AML-193 (cell line): ENCODE measurements around the gene PRKCA.

Source experiments
- DNase-seq, 2 experiments: peaks; one replicate each; lab custom pipeline; 2025; lab: John Stamatoyannopoulos, UW

Gene PRKCA

GRCh38 chr17:66547151-66547865 is 244.9 kb downstream of the PRKCA start:
- no peak for DNase-seq

DNA sequence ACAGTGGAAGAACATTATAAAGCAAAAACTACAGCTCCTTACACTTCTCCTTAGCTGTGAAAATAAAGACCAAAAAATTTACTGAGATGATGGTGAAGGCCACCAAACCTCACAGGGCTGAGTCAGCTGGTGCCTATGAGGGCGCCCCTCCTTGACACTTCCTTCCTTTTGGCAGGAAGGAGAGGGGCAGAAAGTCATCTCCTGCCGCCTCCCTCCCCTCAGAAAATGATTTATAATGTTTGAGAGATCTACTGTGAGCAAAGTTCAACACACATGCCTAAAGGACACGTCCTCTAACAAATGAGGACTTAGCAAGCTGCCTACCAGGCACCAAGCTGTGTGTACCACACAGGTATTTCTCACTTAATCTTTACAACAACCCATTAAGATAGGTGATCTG is 245.7 kb downstream of the PRKCA start:
- DNase-seq: no peak

DNA sequence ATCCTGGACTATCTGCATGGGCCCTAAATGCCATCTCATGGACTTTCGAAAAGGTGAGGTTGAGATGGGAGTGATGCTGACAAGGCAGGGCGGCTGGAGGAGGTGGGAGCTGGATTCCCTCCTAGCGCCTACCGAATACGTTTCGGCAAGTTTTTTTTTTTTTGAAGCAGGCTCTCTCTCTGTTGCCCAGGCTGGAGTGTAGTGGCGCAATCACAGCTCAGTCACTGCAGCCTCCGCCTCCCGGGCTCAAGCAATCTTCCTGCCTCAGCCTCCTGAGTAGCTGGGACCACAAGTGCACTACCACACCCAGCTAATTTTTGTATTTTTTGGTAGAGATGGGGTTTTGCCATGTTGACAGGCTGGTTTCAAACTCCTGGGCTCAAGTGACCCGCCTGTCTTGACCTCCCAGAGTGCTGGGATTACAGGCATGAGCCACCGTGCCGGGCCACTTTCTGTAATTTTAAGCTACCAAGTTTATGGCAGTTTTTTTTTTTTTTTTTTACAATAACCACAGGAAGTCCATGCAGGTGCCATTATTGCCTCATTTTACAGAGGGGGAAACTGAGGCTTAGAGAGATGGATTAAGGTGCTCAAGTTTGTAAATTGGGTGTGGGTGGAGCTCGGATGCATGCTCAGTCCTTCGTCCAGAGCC is 246.4 kb downstream of the PRKCA start:
- DNase-seq: no peak

DNA sequence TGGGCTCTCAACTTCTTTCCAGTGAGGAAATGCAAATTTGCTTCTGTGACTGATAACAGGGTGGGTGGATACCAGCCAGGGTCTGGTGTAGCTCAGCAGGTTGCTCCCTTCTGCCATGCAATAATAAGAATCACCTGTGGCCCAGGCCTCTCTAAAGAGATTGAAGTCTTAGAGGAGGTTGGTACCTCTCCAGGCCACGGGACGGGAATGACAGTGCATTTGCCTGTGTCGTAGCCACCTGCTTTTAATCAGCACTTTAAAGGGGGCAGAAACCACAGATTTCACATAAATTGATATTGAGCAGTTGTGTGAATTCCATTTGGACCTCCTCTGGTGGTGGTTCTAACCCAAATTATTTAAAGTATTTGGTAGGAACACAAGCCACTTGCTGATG is 246.9 kb downstream of the PRKCA start:
- DNase-seq: no peak

GRCh38 chr17:66549731-66550207 is 247.4 kb downstream of the PRKCA start:
- no peak for DNase-seq

DNA sequence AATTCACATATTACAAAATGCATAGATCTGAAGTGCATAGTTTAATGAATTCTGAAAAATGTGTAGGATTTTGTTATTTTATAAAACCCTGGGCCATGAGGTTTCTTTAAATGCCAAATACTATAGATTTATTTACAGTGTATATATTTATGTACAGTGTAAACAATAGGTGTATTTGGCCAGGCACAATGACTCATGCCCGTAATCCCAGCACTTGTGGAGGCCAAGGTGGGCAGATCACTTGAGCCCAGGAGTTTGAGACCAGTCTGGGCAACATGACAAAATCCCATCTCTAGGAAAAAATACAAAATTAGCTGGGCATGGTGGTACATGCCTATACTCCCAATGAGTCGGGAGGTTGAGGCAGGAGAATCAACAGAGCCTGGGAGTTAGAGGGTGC is 249.4 kb downstream of the PRKCA start:
- no peak for DNase-seq

DNA sequence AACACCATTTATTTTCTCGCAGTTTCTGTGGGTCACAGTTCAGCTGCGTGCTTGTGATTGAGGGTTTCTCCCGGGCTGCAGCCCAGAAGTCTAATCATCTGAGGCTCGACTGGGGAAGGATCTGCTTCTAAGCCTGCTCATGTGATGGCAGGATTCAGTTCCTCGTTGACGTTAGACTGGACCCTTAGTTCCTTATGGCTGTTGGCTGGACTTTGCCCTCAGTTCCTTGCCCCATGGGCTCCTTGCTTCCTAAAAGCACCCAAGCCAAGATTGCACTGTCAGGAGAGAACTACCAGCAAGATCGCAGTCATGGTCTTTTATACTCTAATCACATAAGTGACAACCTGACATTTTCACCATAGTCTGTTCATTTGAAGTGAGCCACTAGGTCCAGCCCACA is 250.0 kb downstream of the PRKCA start:
- no peak for DNase-seq

DNA sequence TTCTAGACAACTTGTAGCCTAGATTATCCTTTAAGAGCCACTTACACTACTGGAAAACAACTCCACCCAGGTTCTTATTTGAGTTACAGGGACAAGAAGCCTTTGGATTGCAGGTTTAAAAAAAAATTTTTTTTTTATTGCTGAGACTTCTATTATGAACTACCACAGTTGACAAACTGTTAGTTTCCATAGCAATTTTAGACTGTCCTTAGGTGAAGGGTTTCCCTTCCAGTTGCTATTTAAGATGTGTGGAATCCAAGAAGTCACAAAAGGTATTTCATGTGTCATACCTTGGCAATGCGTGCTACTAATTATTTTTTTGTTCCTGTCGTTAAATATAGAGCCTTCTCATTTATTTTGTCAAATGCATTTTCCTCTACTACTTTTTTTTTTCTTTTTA is 253.2 kb downstream of the PRKCA start:
- DNase-seq: no peak

- DNase-seq: no peak
Measured at GRCh38 chr17:66557200-66557599, 254.8 kb downstream of the PRKCA start.

- DNase-seq: no peak
Measured at GRCh38 chr17:66557886-66558285, 255.5 kb downstream of the PRKCA start.

DNA sequence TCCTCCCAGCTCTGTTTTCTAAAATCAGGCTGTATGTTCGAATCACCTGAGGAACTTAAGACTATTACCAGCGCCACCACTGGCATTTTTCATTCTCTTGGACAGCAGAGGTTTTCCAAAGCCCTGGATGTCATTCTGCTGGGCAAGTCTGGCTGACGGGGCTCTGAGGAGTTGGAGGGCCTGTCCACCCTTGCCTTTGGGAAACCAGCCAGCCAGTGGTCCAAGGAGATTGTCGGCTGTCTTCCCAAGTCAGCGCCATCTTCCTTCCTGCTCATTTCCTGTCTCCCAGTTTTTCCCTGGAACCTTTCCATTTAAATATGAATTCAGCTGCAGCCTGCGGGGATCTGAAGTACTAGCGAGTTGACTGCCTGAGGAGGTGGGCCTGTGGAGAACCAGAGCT is 258.3 kb downstream of the PRKCA start:
- no peak for DNase-seq

DNA sequence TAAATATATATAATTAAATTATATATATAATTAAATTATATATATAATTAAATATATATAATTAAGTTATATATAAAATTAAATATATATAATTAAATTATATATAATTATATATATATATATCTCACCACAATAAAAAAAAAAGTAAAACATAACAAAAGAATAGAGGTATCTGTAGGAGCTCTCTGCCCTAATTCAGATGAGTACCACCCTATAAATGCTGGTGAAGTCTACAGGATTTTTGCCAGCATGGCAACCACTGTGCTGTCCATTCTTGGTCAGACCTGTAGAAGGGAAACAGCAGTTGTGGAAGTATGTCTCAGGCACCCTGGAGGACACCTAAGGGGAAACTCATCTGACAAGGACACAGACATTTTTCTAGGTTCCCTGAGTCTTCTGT is 259.7 kb downstream of the PRKCA start:
- DNase-seq: no peak

GRCh38 chr17:66564992-66565465 is 262.6 kb downstream of the PRKCA start:
- DNase-seq: no peak

DNA sequence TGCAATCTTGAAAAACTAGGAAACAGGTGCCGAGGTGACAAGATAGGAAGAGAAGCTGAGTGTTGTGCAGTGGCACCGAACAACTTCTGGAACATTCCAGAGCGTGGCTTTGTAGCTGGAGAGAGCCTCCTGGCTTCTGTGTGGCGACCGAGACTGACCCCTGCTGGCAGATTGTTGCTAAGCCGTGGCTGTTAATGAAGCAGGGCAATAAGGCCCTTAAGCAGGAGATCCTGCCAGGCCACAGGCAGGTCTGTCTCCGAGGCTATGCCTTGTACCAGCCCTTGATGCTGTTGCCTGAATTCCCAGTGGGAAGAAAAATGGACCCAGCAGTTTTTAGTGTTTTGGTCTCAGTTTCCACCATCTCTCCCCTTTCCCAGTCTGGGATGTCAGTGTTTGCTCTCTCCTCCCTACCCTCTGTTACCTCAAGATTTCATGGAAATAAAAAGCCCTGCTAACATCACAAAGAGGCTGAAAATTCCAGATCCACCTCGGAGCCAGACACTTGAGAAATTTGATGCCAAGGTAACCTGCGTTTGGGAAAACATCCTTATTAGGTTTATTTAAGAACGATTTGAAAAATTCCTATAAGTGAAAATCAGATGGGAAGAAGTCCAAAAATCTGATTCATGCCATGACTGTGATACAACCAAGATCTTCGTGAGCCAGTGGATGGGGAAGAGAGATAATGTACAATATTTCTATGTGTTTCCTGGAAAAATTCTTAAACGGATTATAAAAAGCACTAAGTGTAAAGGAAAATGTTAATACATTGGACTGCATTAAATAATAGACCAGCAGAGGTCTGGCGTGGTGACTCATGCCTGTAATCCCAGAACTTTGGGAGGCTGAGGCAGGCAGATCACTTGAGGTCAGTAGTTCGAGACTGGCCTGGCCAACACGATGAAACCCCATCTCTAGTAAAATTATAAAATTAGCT is 265.1 kb downstream of the PRKCA start:
- DNase-seq: peak; percentile 73 to 77

GRCh38 chr17:66569572-66569971 is 267.2 kb downstream of the PRKCA start:
- no peak for DNase-seq

GRCh38 chr17:66570447-66571195 is 268.2 kb downstream of the PRKCA start:
- DNase-seq: no peak

DNA sequence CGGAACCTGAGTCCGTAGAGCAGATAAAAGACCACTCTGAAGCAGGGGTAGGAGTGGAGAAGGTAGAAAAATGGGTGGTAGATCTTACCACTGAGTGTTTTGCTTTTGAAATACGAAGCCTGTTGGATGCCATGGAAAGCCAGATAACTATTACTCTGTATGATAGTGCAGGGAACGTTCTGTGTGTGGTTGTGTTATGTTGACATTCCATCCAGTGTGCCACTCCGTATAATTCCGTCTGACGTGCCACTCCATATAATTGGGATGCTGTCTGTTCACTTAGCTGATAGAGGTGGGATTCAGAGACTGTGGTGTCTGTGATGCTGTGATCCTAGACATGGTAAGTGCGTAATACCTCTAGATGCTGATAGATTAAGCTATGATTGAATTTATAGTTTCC is 269.3 kb downstream of the PRKCA start:
- no peak for DNase-seq

DNA sequence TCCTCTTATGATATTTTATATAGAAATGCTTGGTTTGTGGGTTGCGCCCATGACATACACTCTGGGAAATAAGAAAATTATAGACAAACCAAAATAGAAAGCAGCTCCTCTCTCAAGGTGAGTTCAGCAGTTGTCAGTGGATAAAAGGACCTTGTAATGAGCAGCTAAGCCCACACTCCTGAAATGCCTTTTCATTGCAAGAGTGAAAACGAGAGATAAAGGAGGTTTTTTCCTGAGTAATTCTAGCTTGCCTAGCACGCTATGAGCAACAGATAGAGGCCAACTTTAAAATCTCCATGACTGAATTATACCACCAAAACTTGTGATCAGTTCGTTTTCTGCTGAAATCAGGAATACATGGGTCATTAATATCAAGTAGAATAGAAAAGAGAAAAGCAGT is 270.7 kb downstream of the PRKCA start:
- DNase-seq: no peak

DNA sequence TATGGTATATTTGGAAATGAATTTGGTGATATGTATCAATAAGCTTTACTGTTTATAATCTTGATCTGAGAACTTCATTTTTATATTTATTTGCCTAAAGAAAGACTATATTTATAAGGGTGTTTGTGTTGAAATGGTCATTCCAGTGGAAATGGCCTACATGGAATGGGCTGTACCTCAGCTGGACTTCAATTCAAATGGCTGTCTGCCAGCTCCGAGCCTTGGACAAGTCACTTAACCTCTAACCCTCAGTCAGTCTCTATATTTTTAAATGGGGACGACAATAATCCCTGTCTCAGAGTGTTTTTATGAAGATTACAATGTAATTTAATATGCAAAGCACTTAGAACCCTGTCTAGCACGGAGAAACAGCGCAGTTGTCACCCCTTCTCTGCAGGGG is 271.7 kb downstream of the PRKCA start:
- no peak for DNase-seq

DNA sequence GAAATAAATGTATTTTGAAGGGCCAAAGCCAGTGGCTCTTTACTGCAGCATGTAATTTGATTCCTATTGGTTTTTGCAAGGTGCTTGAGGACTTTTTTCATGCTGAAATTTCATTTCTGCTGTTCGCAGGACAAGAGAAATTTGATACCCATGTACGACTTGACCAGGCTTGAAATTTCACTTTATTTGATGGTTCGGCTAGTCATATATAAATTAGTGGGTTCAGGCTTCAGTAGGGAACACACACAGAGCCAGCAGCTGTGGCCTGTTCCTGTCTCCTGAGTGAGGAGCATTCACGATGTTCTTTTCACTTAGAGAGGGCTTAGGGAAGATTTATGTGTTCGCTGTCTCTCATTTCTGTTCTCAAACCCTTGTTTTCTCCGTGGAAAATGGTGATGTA is 274.1 kb downstream of the PRKCA start:
- DNase-seq: no peak

GRCh38 chr17:66577041-66577440 is 274.6 kb downstream of the PRKCA start:
- DNase-seq: no peak
